Measurements from ENCODE around the gene MSANTD7.

The MSANTD7 gene, protein sequence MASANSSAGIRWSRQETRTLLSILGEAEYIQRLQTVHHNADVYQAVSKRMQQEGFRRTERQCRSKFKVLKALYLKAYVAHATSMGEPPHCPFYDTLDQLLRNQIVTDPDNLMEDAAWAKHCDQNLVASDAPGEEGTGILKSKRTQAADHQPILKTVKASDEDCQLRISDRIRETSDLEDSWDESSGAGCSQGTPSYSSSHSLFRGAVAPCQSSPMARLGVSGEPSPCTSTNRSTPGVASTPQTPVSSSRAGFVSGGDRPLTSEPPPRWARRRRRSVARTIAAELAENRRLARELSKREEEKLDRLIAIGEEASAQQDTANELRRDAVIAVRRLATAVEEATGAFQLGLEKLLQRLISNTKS

DNA sequence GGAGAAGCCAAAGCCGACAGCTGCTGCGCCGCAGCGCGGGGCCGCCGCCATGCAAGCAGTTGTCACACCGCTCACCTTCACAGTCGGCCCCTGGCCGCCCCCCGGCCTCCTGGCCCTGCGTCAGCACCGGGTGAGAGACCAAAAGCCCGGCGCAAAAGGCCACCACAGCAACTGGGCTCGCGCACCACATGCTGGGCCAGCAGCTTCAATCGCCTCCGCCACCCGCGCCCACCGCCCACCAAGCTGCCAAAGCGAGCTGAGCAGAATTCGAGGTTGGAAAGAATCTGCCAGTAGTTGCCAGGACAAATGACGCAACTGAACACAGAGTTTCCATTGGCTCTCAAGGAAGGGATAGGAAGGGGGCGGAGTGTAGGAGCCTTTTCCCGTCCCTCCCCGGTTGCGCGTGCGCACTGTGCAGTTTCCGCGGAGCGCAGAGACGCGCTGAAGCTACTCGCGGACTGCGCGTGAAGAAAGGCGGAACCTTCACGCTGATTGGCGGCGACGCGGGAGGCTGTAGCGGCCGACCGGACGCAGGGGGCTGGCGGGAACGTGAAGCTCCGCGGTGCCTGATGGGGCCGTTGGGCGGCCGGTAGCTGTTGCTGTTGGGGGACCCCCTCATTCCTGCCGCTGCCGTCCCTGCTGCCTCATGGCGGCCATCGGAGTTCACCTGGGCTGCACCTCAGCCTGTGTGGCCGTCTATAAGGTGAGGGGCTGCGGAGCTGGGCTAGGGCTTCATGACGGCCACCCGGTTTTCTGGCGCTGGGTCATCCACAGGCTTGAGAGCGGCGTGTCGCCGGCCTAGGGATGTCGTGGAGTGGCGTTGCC, at the start of gene MSANTD7, which contains the start of the genes CDNF and HSPA14:
MSANTD7 (plus strand) TSS at position 550 of the 825 bp plus-strand sequence. CDS start 3,979 bp downstream, outside the sequence.
CDNF (minus strand) TSS at position 281 of the 825 bp plus-strand sequence; CDS start at position 190, 91 bp downstream.
HSPA14 (plus strand) TSS at position 550 of the 825 bp plus-strand sequence; CDS start at position 647, 97 bp downstream.
- TF ChIP-seq, protein P1, sequence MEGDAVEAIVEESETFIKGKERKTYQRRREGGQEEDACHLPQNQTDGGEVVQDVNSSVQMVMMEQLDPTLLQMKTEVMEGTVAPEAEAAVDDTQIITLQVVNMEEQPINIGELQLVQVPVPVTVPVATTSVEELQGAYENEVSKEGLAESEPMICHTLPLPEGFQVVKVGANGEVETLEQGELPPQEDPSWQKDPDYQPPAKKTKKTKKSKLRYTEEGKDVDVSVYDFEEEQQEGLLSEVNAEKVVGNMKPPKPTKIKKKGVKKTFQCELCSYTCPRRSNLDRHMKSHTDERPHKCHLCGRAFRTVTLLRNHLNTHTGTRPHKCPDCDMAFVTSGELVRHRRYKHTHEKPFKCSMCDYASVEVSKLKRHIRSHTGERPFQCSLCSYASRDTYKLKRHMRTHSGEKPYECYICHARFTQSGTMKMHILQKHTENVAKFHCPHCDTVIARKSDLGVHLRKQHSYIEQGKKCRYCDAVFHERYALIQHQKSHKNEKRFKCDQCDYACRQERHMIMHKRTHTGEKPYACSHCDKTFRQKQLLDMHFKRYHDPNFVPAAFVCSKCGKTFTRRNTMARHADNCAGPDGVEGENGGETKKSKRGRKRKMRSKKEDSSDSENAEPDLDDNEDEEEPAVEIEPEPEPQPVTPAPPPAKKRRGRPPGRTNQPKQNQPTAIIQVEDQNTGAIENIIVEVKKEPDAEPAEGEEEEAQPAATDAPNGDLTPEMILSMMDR (IDR thresholded peaks at IDR 0.05; ENCODE audit: extremely low read depth, missing control alignments), result no peak
- DNase-seq (ENCODE audit: low spot score), result peak; percentile 98

DNA sequence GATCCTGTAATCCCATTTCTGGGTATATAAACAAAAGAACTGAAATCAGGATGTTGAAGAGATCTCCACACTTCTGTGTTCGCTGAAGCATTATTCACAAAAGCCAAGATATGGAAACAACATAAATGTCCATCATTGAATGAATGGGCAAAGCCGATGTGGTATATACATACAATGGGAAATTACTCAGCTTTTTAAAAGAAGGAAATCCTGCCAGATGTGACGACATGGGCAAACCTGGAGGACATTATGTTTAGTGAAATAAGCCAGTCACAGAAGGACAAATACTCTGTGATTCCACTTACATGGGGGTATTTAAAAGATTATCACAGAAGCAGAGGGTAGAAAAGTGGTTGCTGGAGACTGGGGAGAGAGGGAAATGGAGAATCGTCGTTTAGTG, 39.5 kb upstream of the MSANTD7 start:
- TF ChIP-seq, protein P1 (IDR thresholded peaks at IDR 0.05; ENCODE audit: extremely low read depth, missing control alignments), result no peak
- DNase-seq (ENCODE audit: low spot score), result no peak

DNA sequence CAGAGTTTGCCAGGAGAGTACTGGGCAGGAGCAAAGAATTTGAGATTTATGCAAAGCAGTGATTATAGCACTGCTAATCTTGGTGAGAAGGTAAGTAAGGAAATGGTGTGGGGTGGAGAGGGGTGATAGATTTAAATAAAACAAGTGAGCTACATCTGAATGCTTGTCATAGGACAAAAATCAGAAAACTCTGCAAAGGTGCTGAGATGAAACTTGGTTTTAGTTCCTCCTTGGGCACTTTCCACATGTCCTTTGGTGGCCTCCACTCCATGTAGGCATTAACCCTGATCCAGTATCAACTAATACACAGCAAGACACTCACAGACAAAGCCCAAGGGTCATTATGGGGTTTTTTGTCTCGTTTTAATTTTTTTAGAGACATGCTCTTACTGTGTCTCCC, 37.7 kb upstream of the MSANTD7 start:
- TF ChIP-seq, protein P1 (IDR thresholded peaks at IDR 0.05; ENCODE audit: extremely low read depth, missing control alignments), result no peak
- no peak for DNase-seq (ENCODE audit: low spot score)

DNA sequence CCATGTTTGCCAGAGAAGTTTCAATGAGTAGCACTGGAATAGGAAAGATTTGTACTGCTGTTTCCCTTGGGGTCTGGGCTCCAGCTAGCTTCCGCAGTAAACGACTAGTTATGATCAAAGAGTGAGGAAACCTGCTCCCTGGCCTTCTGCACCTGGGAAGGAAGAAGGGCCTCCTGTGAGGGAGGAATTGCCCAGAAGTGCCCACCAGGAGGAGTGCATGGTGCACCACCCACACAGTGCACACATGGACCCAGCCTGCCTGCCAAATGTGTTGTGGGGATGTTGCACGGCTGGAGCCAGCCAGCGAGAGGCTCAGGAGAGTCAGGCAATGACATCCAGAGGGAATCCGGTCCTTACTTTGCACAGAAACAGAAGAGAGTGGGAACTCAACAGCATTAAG, 36.4 kb upstream of the MSANTD7 start:
- TF ChIP-seq, protein P1 (IDR thresholded peaks at IDR 0.05; ENCODE audit: extremely low read depth, missing control alignments), result no peak
- no peak for DNase-seq (ENCODE audit: low spot score)

DNA sequence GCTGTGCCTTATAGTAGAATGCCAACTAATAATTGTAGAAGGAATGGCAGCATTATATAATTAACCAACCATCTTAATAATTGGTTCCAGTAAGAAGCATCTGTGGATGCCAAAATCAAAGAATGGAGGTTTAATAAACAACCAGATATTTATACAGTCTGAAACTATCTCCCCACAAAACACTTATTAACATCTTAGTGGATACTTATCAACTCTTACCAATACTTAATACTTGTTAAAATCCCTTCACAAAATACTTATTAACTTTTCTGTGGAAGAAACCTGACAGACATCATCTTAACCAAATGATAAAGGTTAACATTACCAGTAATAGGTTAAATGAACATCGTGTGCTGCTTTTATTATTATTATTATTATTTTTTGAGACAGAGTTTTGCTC, 34.3 kb upstream of the MSANTD7 start:
- DNase-seq (ENCODE audit: low spot score), result no peak
- TF ChIP-seq, protein P1 (IDR thresholded peaks at IDR 0.05; ENCODE audit: extremely low read depth, missing control alignments), result no peak

DNA sequence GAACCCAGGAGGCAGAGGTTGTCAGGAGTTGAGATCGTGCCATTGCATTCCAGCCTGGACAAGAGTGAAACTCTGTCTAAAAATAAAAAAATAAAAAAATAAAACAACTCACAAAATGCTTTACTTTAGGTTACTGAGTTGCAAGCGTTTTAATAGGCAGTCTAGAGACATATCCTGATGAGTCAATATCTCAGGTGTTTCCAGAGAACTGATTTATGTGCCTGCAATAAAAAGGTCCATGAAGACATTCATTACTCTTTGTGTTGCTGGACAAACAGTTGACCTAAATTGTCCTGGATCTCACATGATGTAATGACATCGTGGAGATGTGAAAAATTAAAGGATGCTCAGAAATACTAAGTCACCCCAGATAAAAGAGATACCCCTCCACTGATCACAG, 31.8 kb upstream of the MSANTD7 start:
- TF ChIP-seq, protein P1 (IDR thresholded peaks at IDR 0.05; ENCODE audit: extremely low read depth, missing control alignments), result no peak
- no peak for DNase-seq (ENCODE audit: low spot score)

Data from GM20000 (cell line).